Stimulated activated effector memory CD8-positive, alpha-beta T cell treated with anti-CD3 and anti-CD28 coated beads, Interleukin-12 subunit alpha, Interleukin-12 subunit beta, amount 100 ng/mL, for 72 hours (primary cell): Measurements from ENCODE around the gene KRTAP3-3.
A peak's percentile ranks its signal among the peaks of the same experiment; 100 is the strongest.

ENCODE experiments used
- ATAC-seq: fragments of 150-1000 bp; cut with Tn5 transposase; 2 replicates; pipeline ENCODE4 v1.10.0; 2021
- DNase-seq, 2 donors: peaks; one replicate each; pipeline ENCODE4 v3.0.0; 2021 to 2022; ENCODE audit warnings: low spot score in 2 of 2
- H3K27ac Mint-ChIP-seq: one replicate; pipeline ENCODE4 v1.8.0; 2022; ENCODE audit warnings: mild to moderate bottlenecking, mixed read lengths
- H3K36me3 Mint-ChIP-seq: one replicate; pipeline ENCODE4 v1.8.0; 2022; ENCODE audit warnings: mild to moderate bottlenecking, mixed read lengths
- H3K4me1 Mint-ChIP-seq: one replicate; pipeline ENCODE4 v1.8.0; 2022; ENCODE audit warnings: mixed read lengths
- H3K4me3 Mint-ChIP-seq: one replicate; pipeline ENCODE4 v1.8.0; 2022; ENCODE audit warnings: mild to moderate bottlenecking, mixed read lengths
- H3K9me3 Mint-ChIP-seq: one replicate; pipeline ENCODE4 v1.8.0; 2022; ENCODE audit warnings: mixed read lengths

KRTAP3-3 gene

GRCh38 chr17:40986920-40987319 is 7.0 kb downstream of the KRTAP3-3 start:
- H3K36me3 Mint-ChIP-seq: no peaks in the 10 kb centered on the region
- H3K4me3 Mint-ChIP-seq: no peak overlapping the region
- no peaks in the 10 kb centered on the region for H3K4me1 Mint-ChIP-seq
- DNase-seq (no peak), ATAC-seq (no peak)
- H3K9me3 Mint-ChIP-seq: no peaks in the 10 kb centered on the region
- no peak overlapping the region for H3K27ac Mint-ChIP-seq

GRCh38 chr17:40984226-40984625 is 9.7 kb downstream of the KRTAP3-3 start, which contains the start of gene KRT40:
Gene KRT40, minus strand, starts transcription at chr17:40984326. Its CDS starts 53 bp downstream, at chr17:40984273.
- DNase-seq: no peak
- Mint-ChIP-seq H3K36me3 (no peaks in the 10 kb centered on the region), H3K27ac (no peak within 1 kb of the TSS), H3K4me1 (no peaks in the 10 kb centered on the region), H3K4me3 (no peak within 1 kb of the TSS), H3K9me3 (no peaks in the 10 kb centered on the region)
- no peak for ATAC-seq

GRCh38 chr17:40981115-40981514 is 12.8 kb downstream of the KRTAP3-3 start:
- DNase-seq (no peak), ATAC-seq (no peak)
- H3K9me3 Mint-ChIP-seq: no peaks in the 10 kb centered on the region
- no peaks in the 10 kb centered on the region for H3K36me3 Mint-ChIP-seq
- H3K4me3 Mint-ChIP-seq: no peak overlapping the region
- H3K4me1 Mint-ChIP-seq: no peaks in the 10 kb centered on the region
- no peak overlapping the region for H3K27ac Mint-ChIP-seq

- Mint-ChIP-seq H3K27ac (no peak overlapping the region), H3K36me3 (no peaks in the 10 kb centered on the region), H3K9me3 (no peaks in the 10 kb centered on the region), H3K4me1 (no peaks in the 10 kb centered on the region), H3K4me3 (no peak overlapping the region)
- DNase-seq (no peak), ATAC-seq (no peak)
These were observed 13.4 kb downstream of the KRTAP3-3 start for GRCh38 chr17:40980596-40980995.

- Mint-ChIP-seq H3K4me1 (no peaks in the 10 kb centered on the region), H3K4me3 (no peak overlapping the region), H3K27ac (no peak overlapping the region), H3K36me3 (no peaks in the 10 kb centered on the region), H3K9me3 (no peaks in the 10 kb centered on the region)
- DNase-seq: no peak
- ATAC-seq: no peak
These were observed 13.8 kb downstream of the KRTAP3-3 start for GRCh38 chr17:40980117-40980516.

- H3K27ac Mint-ChIP-seq: no peak overlapping the region
- ATAC-seq: no peak
- no peaks in the 10 kb centered on the region for H3K36me3 Mint-ChIP-seq
- no peak overlapping the region for H3K4me3 Mint-ChIP-seq
- H3K9me3 Mint-ChIP-seq: no peaks in the 10 kb centered on the region
- H3K4me1 Mint-ChIP-seq: no peaks in the 10 kb centered on the region
- no peak for DNase-seq
These were observed 15.3 kb downstream of the KRTAP3-3 start for GRCh38 chr17:40978575-40979151.

- DNase-seq (no peak), ATAC-seq (no peak)
- no peaks in the 10 kb centered on the region for H3K9me3 Mint-ChIP-seq
- H3K4me1 Mint-ChIP-seq: no peaks in the 10 kb centered on the region
- no peak overlapping the region for H3K27ac Mint-ChIP-seq
- no peaks in the 10 kb centered on the region for H3K36me3 Mint-ChIP-seq
- H3K4me3 Mint-ChIP-seq: no peak overlapping the region
These were observed 18.4 kb downstream of the KRTAP3-3 start for GRCh38 chr17:40975516-40975915.

GRCh38 chr17:40974366-40974765 is 19.6 kb downstream of the KRTAP3-3 start:
- Mint-ChIP-seq H3K4me3 (no peak overlapping the region), H3K36me3 (no peaks in the 10 kb centered on the region), H3K27ac (no peak overlapping the region), H3K4me1 (no peaks in the 10 kb centered on the region), H3K9me3 (no peaks in the 10 kb centered on the region)
- ATAC-seq (no peak), DNase-seq (no peak)

- DNase-seq: no peak
- H3K36me3 Mint-ChIP-seq: no peaks in the 10 kb centered on the region
- H3K27ac Mint-ChIP-seq: no peak overlapping the region
- no peaks in the 10 kb centered on the region for H3K4me1 Mint-ChIP-seq
- no peaks in the 10 kb centered on the region for H3K9me3 Mint-ChIP-seq
- ATAC-seq: no peak
- H3K4me3 Mint-ChIP-seq: no peak overlapping the region
These were observed 26.4 kb downstream of the KRTAP3-3 start for GRCh38 chr17:40967582-40967981.

- no peak for DNase-seq
- H3K4me3 Mint-ChIP-seq: no peak within 1 kb of the TSS
- H3K36me3 Mint-ChIP-seq: no peaks in the 10 kb centered on the region
- H3K4me1 Mint-ChIP-seq: no peaks in the 10 kb centered on the region
- no peak for ATAC-seq
- no peaks in the 10 kb centered on the region for H3K9me3 Mint-ChIP-seq
- H3K27ac Mint-ChIP-seq: no peak within 1 kb of the TSS
These were observed 27.1 kb downstream of the KRTAP3-3 start, which contains the start of gene KRT39 for GRCh38 chr17:40966848-40967247. Gene KRT39, minus strand, starts transcription at chr17:40966948. Its CDS starts 92 bp downstream, at chr17:40966856.

GRCh38 chr17:40963838-40964237 is 30.1 kb downstream of the KRTAP3-3 start:
- H3K9me3 Mint-ChIP-seq: no peaks in the 10 kb centered on the region
- no peaks in the 10 kb centered on the region for H3K36me3 Mint-ChIP-seq
- no peak overlapping the region for H3K4me3 Mint-ChIP-seq
- peak; percentile 71 for ATAC-seq
- H3K27ac Mint-ChIP-seq: no peak overlapping the region
- DNase-seq: no peak
- H3K4me1 Mint-ChIP-seq: peaks cover 4% of the 10 kb centered on the region

- Mint-ChIP-seq H3K4me3 (no peak overlapping the region), H3K36me3 (no peaks in the 10 kb centered on the region), H3K27ac (no peak overlapping the region), H3K9me3 (no peaks in the 10 kb centered on the region), H3K4me1 (peaks cover 4% of the 10 kb centered on the region)
- no peak for DNase-seq
- no peak for ATAC-seq
These were observed 31.9 kb downstream of the KRTAP3-3 start for GRCh38 chr17:40962059-40962561.

GRCh38 chr17:40961591-40961990 is 32.4 kb downstream of the KRTAP3-3 start:
- no peak for ATAC-seq
- Mint-ChIP-seq H3K4me1 (peaks cover 4% of the 10 kb centered on the region), H3K36me3 (no peaks in the 10 kb centered on the region), H3K27ac (no peak overlapping the region), H3K9me3 (no peaks in the 10 kb centered on the region), H3K4me3 (no peak overlapping the region)
- no peak for DNase-seq

- DNase-seq: no peak
- no peak for ATAC-seq
- Mint-ChIP-seq H3K36me3 (no peaks in the 10 kb centered on the region), H3K4me1 (peaks cover 4% of the 10 kb centered on the region), H3K4me3 (no peak overlapping the region), H3K27ac (no peak overlapping the region), H3K9me3 (no peaks in the 10 kb centered on the region)
These were observed 33.8 kb downstream of the KRTAP3-3 start for GRCh38 chr17:40960144-40960543.

- DNase-seq: no peak
- H3K4me1 Mint-ChIP-seq: peaks cover 4% of the 10 kb centered on the region
- no peaks in the 10 kb centered on the region for H3K36me3 Mint-ChIP-seq
- no peak overlapping the region for H3K4me3 Mint-ChIP-seq
- H3K27ac Mint-ChIP-seq: no peak overlapping the region
- no peaks in the 10 kb centered on the region for H3K9me3 Mint-ChIP-seq
- ATAC-seq: no peak
These were observed 35.6 kb downstream of the KRTAP3-3 start for GRCh38 chr17:40958086-40958953.
